ENCODE results near the gene RAB20.
"Not testable (repeated sequence)": the region's sequence is repeated elsewhere in the genome, so short reads cannot be mapped to it uniquely, and the experiment has no call there.

RAB20 gene

GRCh38 chr13:110575322-110576069 is 14.0 kb upstream of the RAB20 start:
- DNase-seq, result no peak

GRCh38 chr13:110574161-110574560 is 12.6 kb upstream of the RAB20 start:
- no peak for DNase-seq

DNA sequence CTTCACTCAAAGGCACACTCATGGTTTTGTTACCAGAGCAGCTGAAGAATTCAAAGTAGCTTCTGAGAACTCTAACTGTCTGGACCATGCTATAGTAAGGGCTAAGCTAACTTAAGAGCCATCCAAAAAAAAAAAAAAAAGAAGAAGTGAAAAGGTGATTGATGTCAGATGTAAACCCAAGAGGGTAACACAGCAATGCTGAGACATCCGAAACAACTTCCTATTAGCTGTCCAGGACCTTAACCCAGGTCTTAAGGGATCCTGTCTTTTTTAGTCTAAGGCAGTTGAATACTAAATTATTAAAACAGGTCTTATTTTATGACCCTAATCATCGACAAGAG is 11.2 kb upstream of the RAB20 start:
- DNase-seq, result no peak

DNA sequence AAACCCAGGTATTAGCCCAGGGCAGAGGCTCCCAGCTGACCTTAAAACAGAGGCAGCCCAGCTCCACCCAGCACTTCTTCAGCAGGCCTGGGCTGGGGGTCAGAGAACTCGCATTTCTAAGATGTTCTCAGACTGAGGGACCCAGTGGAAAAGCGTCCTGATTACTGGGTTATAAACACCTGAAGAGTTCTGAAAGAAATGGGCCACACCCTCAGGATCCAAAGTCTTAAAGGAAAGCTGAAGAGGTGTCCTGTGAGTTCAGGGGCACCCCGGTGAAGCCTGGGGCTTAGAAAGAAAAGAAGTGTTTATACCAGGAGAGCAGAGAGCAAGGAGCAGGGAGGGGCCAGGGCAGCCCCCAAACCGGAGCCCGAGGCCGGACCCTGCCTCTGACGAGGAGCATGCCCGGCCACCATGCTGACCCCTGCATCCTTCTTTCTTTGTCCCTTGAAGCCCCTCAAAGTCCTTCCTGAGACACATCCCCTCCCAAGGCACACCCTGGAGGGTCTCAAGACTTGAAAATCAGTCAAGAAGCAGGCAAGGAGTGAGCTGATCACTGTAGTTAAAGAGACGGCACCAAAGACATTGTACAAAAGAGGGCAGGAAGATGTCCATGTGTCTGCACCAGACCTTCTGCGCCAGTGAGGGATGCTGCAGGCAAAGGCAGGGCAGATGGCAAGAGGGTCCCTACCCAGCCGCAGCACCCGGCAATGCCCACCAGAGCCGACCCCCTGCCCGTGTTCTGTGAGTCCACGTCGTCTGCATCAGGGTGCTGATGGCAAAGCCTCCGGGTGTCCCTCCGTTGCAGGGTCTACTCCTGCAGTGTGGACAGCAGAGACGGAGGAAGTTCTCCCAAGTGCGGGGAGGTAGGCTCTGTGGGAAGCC is 10.6 kb upstream of the RAB20 start:
- no peak for DNase-seq

GRCh38 chr13:110570886-110571285 is 9.4 kb upstream of the RAB20 start:
- DNase-seq, result no peak

DNA sequence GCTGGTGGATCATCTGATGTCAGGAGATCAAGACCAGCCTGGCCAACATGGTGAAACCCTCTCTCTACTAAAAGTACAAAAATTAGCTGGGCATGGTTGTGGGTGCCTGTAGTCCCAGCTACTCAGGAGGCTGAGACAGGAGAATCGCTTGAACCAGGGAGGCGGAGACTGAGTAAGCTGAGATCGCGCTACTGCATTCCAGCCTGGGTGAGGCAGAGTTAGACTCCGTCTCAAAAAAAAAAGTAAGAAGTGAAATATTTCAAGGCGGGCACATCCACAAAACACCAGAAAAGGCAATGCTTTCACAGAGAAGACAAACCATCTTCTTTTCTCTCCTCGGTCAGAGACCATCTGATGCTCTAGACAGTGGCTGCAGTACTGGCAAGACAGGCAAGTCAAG is 8.4 kb upstream of the RAB20 start:
- not testable (repeated sequence) for DNase-seq

DNA sequence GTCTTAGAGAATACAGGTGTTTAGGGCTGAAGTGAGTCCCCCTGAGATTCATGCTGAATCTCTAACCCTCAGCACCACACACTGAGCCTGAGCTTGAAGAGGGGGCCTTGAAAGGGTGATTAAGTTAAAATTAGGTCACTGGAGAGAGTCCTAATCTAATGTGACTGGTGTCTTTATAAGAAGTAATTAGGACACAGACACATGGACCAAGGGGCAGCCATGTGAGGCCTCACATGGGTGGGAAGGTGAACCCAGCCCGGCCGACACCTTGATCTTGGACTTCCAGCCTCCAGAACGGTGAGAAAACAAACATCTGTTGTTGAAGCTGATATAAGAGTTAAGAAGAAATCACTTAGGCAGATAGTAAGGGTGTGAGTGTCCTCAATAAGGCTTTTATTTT is 7.1 kb upstream of the RAB20 start:
- no peak for DNase-seq

DNA sequence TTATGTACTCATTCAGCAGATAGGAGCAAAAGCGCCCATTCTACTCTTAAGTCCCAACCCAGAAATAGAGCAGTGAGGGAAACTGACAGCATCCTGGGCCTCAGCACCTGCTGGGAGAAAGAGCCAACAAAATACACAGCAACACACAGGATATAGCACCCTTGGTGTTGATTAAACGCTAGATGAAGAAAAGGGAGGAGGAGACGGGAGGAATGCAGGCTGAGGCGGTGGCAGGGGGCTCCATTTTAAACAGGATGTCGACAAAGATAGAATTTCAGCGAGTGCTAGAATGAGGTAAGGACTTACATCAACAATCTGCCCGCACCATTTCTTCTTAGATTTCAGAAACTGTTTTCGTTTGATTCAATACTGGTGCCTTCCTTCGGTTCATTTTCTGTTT is 4.6 kb upstream of the RAB20 start:
- no peak for DNase-seq

- DNase-seq, result no peak
These were observed 3.8 kb upstream of the RAB20 start for GRCh38 chr13:110565296-110565695.

GRCh38 chr13:110564472-110564985 is 3.0 kb upstream of the RAB20 start:
- DNase-seq, result no peak

DNA sequence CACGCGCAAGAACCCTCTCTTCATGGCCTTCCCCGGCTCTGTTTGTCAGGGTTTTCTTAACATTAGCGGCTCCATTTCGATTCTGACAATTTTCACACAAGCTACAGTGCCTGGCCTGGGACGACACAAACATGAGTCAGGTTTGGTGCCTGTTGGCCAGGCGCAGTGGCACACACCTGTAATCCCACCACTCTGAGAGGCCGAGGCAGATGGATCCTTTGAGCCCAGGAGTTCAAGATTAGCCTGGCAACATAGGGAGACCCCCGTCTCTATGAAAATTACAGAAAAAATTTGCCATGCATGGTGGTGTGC is 1.9 kb upstream of the RAB20 start:
- no peak for DNase-seq

DNA sequence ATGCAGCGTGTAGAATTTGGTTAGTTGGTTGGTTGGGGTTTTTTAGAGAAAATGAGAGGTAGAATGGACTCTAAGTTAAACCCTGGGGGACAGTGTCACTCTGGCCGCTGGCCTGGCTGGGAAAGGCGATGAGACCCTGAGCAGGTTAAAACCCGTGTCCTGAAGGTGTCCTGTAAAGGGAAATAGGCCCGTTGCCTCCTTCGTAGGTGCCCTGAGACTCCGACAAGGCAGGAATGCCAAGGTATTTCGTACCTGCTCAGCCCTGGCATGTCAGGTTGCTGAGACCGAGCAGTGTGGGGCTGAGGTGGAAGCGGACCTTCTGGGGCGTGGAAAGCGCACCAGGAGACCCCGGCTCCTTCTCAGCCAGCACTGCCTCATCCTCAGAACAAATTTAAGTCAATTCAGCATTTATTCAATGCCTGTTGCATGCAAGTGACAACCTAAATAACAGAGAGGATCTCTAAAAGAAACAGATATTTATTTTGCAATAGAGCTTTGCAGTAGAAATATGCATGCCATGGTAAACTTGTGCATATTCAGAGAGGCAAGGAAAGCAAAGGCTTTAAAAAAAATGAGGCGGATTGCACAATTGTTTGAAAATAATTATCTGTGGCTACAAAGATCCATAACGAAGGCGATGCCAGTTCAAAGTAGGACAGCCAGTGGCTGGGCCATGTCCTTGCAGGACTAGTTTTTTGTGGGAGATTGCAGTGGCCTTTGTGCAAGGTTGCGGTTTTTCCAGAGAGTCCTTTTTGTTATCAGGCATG is 1.4 kb upstream of the RAB20 start:
- no peak for DNase-seq

DNA sequence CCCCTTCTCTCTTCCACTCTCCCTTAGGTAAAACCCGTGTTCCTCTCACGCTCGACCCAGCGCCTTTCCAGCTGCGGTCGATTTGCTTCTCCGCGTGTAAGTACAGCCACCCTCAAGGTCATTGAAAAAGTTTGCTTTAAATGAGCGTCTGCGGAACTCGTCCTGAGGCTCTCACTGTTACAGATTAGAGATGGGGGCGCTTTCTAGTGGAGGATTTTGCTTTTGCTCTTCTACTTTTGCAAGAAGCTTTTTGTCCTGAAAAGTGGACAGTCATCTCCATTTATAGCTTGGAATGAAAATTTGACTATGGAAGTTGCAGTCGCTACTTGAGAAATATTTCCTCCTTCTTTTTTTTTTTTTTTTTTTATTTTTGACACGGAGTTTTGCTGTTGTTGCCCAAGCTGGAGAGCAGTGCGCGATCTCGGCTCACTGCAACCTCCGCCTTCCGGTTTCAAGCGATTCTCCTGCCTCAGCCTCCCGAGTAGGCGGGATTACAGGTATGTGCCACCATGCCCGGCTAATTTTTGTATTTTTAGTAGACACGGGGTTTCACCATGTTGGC is 595 bp upstream of the RAB20 start:
- DNase-seq, result no peak

DNA sequence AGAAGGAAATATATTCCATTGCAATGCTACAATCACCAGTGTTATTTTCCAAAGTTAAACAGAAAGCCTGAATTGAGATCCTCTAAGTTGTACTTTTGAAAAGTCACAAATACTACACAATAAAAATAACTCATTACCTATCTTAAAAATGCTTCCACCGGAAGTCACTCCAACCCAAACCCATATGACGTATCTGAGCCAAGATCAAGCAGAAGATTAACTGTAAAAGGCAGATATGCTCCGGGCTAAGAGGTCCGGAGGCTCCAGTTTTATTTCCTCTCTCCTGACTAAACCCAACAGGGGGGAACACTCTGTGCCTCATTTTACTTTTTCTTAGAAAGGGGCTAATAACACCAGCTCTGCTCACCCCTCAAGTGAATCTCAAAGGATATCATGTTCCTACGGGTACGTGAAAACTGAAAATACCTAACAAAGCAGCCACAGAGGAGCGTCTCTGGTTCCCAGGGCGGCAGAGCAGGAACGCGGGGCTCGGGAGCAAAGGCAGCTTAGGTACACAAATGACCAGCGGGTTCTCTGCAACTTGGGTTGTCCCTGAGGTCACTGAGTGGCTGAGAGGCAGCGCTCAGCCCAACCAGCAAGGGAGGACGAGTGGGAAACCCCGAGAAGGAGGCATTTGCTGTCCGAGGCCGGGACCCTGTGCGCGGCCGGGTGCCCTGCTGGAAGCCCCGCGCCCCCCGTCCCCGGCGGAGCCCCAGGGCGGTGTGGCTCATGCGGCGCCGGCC is 750 bp downstream of the RAB20 start:
- no peak for DNase-seq

- no peak for DNase-seq
These were observed 1.5 kb downstream of the RAB20 start for GRCh38 chr13:110559986-110560385.

- DNase-seq, result no peak
These were observed 2.0 kb downstream of the RAB20 start for GRCh38 chr13:110559429-110559943.

- no peak for DNase-seq
These were observed 3.8 kb downstream of the RAB20 start for GRCh38 chr13:110557610-110558305.

GRCh38 chr13:110557082-110557481 is 4.4 kb downstream of the RAB20 start:
- DNase-seq, result no peak

GRCh38 chr13:110556224-110556606 is 5.3 kb downstream of the RAB20 start:
- no peak for DNase-seq

- DNase-seq, result no peak
These were observed 5.8 kb downstream of the RAB20 start for GRCh38 chr13:110555601-110556223.

DNA sequence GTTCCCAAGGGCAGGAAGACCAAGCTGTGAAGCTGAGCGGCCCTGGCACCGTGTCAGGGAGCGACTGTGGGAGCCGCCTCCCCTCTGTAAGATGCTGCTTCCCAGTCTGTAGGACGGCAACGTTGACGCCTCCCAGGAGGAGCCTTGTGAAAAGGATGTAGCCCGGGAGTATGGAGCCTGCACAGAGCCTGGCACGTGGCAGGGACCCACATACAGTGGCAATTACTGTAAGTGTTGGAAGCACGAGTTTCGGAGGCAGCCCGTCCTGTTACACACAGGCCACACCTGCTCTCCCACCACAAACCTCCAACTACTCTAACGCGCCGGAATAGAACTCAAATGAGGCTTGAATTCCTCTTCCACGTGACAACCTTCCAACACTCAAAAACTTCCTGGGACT is 6.6 kb downstream of the RAB20 start:
- no peak for DNase-seq
